GM12878 (cell line): ENCODE results near the gene SRI.

ENCODE experiments used
- CTCF ChIP-seq, 3 experiments: IDR thresholded peaks in 2 of 3; conservative IDR thresholded peaks in 1 of 3; 2 replicates each; pipeline ENCODE4 v1.5.1; 2011; ENCODE audit warnings: low read depth in 3 of 3, low read length in 3 of 3, mild to moderate bottlenecking in 3 of 3, control low read depth in 2 of 3, moderate library complexity in 2 of 3, inconsistent platforms in 1 of 3, mixed read lengths in 1 of 3; ENCODE audit not compliant: control insufficient read depth in 2 of 3, insufficient read depth in 1 of 3; ENCODE audit errors: extremely low read depth in 1 of 3
- ETV6 ChIP-seq, 2 experiments: fragments of 450-650 bp in 1 of 2; IDR thresholded peaks in 1 of 2; conservative IDR thresholded peaks in 1 of 2; 2 replicates each; pipeline ENCODE4 v1.6.1; 2014; ENCODE audit warnings: antibody characterized with exemption in 1 of 2, borderline replicate concordance in 1 of 2, low read depth in 1 of 2, mild to moderate bottlenecking in 1 of 2, moderate library complexity in 1 of 2
- FOXK2 ChIP-seq: fragments of 450-650 bp; IDR thresholded peaks from 2 replicates; pipeline ENCODE4 v1.6.1; 2017; ENCODE audit warnings: mild to moderate bottlenecking, moderate library complexity
- GATAD2B ChIP-seq: fragments of 450-650 bp; conservative IDR thresholded peaks from 2 replicates; pipeline ENCODE4 v1.6.1; 2017; ENCODE audit warnings: low read depth, mild to moderate bottlenecking, moderate library complexity
- HCFC1 ChIP-seq: fragments of 150-350 bp; IDR thresholded peaks from 2 replicates; pipeline ENCODE4 v1.6.1; 2014; ENCODE audit warnings: low read length
- POLR2AphosphoS2 ChIP-seq: IDR thresholded peaks from 2 replicates; pipeline ENCODE4 v1.6.1; 2011; ENCODE audit warnings: low read depth, mild to moderate bottlenecking, low read length, improper control_type of control experiment, moderate library complexity
- SMARCA5 ChIP-seq: fragments of 450-650 bp; IDR thresholded peaks from 2 replicates; pipeline ENCODE4 v1.6.1; 2017; ENCODE audit warnings: mild to moderate bottlenecking
- USF1 ChIP-seq: IDR thresholded peaks from 2 replicates; pipeline ENCODE4 v1.6.1; 2011; ENCODE audit warnings: borderline replicate concordance, low read depth, mild to moderate bottlenecking, moderate library complexity, mixed read lengths, low read length; ENCODE audit not compliant: insufficient read depth; ENCODE audit errors: extremely low read length
- TF ChIP-seq, protein P1 (sequence below): fragments of 450-650 bp; IDR thresholded peaks from 2 replicates; pipeline ENCODE4 v1.6.1; 2017; ENCODE audit warnings: mild to moderate bottlenecking, moderate library complexity

- TF ChIP-seq SMARCA5 (no peak), GATAD2B (no peak), USF1 (no peak), ETV6 (conservative IDR thresholded peaks at IDR 0.05 in 1 of 2, IDR thresholded peaks at IDR 0.05 in 1 of 2; ENCODE audit: borderline replicate concordance in 1 of 2, low read depth in 1 of 2) (no peak), CTCF (IDR thresholded peaks at IDR 0.05 in 2 of 3, conservative IDR thresholded peaks at IDR 0.05 in 1 of 3; ENCODE audit: control insufficient read depth in 2 of 3, extremely low read depth in 1 of 3, insufficient read depth in 1 of 3, low read depth in 3 of 3, low read length in 3 of 3) (no peak), FOXK2 (no peak), HCFC1 (no peak), POLR2AphosphoS2 (no peak)
- TF ChIP-seq, protein P1, sequence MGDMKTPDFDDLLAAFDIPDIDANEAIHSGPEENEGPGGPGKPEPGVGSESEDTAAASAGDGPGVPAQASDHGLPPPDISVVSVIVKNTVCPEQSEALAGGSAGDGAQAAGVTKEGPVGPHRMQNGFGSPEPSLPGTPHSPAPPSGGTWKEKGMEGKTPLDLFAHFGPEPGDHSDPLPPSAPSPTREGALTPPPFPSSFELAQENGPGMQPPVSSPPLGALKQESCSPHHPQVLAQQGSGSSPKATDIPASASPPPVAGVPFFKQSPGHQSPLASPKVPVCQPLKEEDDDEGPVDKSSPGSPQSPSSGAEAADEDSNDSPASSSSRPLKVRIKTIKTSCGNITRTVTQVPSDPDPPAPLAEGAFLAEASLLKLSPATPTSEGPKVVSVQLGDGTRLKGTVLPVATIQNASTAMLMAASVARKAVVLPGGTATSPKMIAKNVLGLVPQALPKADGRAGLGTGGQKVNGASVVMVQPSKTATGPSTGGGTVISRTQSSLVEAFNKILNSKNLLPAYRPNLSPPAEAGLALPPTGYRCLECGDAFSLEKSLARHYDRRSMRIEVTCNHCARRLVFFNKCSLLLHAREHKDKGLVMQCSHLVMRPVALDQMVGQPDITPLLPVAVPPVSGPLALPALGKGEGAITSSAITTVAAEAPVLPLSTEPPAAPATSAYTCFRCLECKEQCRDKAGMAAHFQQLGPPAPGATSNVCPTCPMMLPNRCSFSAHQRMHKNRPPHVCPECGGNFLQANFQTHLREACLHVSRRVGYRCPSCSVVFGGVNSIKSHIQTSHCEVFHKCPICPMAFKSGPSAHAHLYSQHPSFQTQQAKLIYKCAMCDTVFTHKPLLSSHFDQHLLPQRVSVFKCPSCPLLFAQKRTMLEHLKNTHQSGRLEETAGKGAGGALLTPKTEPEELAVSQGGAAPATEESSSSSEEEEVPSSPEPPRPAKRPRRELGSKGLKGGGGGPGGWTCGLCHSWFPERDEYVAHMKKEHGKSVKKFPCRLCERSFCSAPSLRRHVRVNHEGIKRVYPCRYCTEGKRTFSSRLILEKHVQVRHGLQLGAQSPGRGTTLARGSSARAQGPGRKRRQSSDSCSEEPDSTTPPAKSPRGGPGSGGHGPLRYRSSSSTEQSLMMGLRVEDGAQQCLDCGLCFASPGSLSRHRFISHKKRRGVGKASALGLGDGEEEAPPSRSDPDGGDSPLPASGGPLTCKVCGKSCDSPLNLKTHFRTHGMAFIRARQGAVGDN = no peak
These were observed 11.3 kb downstream of the SRI start for GRCh38 chr7:88208521-88208920.
